GM19468 (cell line): Measurements from ENCODE around the gene VPS13D.

Experiments used
- ATAC-seq: cut with Tn5 transposase; IDR thresholded peaks from one replicate; pipeline ENCODE4 v1.9.1; 2021; ENCODE audit warnings: mild to moderate bottlenecking, moderate library complexity, moderate number of reproducible peaks; ENCODE audit not compliant: unreplicated experiment; ENCODE audit errors: extremely low read depth

Gene VPS13D

DNA sequence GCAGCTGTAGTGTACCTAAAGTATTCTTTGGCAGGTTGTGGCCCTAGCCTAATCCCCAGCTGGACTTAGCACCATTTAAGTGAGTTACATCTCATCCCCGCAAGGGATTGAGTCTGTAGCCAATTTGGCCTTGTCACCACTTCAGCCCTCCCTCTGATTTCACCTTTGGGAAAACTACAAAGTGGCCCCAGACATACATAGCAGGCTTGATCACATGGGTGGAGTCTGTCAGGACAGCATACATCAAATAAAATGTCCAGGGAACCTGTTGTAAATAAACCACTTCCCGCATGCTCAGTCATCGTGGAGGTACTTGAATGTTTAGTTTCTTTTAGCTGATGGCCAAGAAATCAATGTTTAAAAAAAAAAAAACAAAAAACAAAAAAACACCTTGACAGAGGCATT lies 245.7 kb downstream of the VPS13D start:
- no peak for ATAC-seq

DNA sequence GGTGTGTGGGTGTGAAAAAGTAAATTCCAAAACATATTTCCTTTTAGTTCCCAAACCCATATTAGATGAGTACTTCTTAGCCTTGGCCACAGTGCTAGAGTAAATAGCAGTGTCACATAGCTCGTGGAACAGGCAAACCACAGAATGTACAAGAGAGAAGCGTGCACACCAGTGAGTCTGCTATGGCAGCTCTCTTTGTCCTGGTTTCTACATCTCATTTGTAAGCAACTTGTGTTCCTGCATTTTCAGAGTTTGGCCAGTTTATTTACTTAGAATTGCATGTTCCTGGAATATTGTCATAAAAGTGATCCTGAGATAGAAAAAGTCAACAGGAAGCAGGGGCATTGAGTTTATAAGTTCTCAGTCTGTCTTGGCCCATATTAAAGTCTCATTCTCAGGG lies 246.1 kb downstream of the VPS13D start:
- ATAC-seq = no peak

DNA sequence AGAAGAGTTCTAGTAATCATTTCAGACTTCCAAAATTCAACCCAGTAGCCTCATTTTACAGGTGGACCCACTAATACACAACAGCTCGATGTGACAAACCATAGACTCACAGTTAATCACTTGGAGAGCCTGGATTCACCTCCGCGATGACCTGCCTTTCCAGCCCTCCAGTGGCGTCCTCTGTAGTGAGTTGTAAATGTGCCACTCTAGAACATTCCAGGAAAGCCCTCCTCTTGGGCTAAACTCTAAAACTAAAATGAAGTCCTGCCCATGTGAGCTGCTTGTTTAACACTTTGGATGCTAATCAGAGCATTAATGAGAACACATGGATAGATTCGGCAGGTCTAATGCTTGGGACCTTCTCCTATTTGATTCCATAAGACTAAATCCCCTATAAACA lies 247.5 kb downstream of the VPS13D start:
- no peak for ATAC-seq

DNA sequence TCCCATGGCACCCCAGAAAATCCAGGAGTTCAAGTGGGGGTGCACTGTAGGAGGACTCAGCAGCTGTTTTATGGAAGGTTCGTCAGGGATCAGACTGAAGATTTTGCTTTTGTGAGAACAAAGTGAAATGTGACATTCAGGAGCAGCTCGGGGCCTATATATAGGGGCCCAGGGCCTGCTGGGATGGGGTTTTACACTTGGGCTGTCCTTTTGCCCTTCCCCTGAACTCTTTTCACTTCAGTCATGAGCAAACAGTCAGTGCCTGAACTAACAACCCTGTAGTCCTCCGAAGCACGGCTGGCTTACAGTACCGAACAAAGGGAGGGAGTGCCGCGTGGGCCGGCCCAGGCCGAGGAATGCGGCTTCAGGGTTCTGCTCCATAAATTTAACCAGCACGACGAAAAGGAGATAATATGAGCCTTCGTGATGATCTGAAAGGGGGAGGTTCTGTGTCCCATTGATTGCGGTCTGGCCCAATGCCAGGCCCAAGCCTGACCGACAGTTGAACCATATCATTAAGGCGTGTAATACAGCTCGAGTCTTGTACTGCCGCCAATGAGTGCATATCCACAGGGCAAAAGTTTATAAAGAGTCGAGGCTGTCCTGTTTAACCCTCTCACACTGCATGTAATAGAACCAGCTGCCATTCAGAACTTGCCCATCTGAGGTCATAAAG lies 248.2 kb downstream of the VPS13D start:
- no peak for ATAC-seq

DNA sequence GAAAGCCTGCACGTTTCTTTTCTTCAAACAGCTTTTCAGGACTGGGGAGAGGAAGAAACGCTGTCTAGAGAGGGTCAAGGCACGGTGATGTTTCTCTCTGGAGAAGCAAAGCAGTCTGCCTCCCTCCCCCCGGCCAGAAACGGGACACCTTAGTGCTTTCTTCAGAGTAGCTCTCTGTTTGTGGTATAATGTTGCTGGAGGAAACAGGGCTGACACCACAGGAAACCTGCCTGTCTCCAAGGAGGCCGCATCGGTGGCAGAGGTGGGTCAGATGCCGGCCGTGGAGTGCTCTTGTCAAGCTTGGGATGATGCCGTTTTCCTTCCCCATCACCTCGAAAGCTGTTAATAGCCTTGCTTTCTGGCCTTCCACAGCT lies 248.8 kb downstream of the VPS13D start:
- ATAC-seq = no peak

DNA sequence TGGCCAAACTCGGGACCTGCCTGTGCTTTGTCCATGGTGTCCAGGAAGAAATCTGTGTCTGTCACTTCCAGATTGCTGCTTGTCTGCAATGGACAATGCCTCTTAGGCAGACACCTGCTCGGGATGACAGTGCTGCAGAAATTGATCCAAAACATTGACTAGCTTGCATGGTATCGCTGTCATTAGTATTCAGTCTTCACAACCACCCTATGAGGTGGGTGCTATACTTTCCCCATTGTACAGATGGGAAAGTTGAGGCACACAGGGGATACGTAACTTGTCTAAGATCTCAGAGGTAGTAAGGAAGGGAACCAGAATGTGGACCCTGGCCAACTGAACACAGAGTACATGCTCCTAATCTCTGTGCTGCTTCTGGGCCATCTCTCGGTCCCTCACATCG lies 249.5 kb downstream of the VPS13D start:
- ATAC-seq = no peak

DNA sequence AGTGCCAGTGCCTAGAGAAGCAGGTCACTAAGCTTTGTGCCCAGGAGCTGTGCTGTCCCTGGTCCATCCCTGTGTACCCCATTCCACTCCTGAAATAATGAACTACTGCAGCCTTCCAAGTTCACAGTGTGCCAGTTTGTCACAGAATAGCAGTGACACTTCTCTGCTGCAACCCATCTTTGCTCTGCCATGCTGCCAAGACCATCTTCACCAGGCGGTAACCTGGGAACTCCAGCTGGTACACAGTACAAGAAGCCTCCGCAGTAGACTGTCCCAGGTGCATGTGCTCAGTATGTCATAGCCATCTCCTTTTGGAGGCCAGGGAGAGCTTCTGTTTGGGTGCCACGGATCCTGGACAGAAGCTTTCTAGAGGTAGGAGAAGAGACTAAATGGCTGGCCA lies 250.2 kb downstream of the VPS13D start:
- ATAC-seq = no peak

DNA sequence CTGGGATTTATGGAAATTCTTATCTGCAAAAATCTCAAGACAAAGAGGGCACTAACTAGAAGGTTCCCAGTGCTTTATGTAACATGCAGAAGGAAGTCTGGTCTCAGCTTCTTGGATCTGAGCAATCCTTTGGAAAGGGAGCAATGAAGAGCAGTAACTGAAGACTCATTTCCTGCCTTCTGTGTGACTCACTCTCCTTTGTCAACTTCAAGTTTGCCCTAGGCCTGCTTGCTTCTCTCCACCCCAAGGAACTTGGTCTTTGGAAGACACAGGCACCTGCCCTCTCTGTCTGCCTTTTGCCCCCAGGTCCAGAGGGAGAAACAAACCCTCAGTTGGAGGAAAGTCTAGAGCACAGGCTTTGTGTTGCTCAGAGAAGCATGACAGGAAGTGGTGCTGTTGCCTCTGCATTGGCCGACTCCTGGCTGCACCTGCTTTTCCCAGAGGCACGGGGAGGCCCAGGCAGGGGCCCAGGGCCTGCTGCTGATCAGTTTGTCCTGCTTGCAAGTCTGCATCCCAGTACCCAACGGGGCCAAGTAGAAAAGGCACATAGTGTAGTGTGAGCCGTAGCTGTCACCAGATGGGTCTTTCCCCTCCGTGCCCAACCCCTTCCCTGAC lies 251.0 kb downstream of the VPS13D start:
- no peak for ATAC-seq

DNA sequence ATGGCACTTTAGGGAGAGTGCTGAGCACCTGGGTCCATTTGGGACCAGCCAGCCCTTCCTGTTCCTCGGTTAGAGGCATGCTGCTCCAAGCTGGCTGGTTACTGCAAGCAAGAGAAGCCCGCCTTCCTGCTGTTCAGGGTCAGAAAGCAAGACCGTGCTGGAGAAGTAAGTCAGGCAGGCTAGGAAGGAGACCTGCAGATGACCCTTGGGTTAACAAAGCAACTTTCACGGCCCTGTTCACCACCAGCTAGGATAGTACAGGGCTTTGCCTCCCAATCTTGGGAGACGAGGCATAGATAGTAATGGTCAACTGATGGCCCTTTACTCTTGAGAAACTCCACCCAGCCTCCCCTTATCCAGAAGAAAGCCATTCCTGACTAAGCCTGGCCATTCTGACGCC lies 252.1 kb downstream of the VPS13D start:
- no peak for ATAC-seq

DNA sequence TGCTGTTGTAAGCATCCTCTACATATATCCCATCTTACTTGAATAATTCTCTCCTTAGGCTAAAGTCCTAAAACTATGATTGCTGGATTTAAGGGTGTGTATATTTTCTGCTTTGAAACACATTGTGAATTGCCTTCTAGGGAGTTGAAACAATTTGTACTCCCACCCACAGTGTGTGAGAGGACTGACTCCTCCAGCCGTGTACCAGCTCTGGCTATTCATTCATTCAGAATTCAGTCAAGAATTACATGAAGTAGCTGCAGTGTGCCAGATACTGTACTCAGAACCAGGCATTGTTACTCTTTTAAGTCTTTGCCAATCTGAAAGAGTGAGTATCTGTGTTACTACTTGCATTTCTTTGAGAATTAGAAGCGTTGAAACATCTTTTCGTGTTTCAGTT lies 253.2 kb downstream of the VPS13D start:
- ATAC-seq = no peak

DNA sequence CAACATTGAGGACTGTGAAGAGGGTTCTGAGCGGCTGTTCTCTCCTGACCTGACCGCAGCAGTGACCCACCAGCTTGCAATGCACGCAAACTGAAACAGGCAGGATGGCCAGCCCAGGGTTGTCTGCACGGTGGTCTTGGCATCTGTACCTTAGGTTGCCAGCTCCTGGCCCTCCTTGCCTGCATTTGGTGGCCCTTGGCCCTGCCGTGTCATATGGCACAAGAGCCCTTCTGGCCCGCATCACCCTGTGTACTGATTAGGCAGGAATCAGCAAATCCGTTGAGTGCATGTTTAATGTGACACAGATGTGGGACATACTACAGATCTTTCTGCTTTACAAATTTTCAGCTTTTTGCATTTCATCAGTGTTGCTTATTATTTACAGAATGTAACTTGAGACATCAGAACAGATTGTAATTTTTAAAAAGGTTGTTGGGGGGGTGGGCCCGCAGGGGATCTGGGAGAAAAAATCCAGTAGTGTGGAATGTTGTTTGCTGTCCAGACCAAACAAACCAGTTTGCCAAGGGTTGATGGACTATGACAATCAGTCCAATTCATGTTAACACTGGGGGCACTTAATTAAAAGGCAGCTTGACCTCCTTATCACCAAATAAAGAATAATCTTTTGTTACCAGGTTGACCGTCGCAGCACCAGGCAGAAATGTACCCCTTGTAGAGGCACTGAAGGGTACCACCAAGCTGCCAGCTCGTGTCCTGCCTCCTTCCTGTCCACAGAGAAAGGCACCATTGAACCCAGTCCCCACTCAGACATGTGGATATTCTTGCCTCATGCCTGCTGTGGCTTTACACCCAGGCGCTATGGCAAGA lies 255.6 kb downstream of the VPS13D start:
- ATAC-seq = no peak

DNA sequence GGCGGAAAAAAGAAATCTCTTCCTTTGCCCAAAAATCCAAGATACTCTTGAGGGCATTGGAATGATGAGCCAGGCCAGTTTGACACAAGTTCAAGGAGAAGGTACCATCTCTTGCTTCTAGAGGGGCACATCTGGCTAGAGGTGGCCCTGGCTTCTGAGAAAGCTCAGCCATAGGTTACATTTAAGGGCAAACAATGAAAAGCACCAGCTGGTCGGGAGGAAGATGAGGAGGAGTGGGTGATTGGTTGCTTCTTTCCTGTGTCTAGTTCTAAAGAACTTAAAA lies 256.2 kb downstream of the VPS13D start:
- no peak for ATAC-seq

DNA sequence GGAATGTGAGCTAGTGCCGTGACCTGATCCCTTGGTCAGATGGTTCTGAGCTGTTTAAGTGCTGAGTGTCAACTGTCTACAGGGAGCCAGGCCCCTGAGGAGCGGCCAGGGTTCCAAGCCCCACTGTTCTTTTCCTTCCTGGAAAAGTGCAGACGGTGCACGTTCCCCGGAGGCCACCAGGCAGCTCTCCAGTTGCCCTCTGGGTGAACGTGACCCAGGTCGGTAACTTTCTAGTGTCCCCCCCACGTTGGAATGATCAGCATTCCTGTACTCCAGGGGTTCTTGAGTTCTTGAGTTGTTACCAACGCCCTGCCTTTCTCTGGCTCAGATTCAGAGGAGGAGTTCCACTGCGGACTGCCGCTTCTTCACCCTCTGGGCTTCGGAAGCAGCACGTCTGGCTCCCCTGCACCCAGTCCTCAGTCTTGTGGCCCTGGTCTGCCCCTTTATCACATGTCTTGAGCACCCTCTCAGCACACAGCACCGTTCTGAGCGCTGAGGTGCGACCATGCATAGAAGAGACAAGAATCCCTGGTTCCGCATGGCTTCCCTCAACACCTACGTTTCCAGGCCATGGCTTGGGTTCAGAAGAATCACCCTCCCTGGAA lies 256.7 kb downstream of the VPS13D start:
- ATAC-seq = no peak

DNA sequence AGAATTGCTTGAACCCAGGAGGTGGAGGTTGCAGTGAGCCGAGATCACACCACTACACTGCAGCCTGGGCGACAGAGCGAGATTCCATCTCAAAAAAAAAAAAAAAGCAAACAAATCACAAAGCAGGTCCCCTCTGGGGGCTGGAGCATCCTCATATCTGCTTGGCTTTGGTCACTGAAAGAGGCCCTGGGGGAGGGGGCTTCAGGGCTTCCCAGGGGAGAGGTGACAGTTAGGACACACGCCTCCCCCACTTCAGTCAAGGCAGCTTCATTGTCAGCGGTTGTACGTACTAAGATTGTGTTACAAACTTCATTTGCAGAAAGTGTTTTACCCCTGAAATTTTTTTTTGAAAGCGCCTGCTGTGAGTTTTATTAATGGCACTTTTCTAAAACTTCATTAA lies 257.7 kb downstream of the VPS13D start:
- no peak for ATAC-seq

DNA sequence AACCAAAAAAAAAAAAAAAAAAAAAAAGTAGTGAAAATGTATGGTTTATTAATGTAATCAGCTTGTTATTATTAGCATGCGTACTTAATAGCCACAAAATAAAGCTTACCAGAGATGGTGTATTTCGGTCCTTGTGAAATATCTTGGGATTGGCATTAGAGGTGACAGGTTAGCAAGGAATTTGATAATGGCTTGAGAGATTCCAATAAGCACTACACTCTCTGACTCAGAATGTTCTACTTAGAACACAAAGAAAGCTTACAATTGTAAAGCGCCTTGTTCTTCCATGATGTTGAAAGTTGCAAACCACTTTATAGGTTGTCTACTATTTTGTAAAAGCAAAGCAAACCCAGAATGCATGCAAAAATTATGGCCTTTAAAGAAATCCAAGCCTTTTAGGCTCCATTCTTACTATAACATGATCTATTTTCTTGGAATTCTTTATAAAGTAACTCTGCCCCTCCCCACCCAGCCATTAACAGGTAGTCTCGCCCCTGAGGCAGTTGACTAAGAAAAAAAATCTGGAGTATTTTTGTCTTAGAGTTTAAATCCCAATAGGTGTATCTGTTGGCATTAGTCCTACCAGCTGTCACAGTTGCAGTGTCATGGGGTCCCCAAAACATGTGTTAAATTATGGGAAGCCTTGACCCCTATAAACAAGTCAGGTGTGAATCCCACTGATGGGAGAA lies 259.0 kb downstream of the VPS13D start:
- ATAC-seq = no peak

DNA sequence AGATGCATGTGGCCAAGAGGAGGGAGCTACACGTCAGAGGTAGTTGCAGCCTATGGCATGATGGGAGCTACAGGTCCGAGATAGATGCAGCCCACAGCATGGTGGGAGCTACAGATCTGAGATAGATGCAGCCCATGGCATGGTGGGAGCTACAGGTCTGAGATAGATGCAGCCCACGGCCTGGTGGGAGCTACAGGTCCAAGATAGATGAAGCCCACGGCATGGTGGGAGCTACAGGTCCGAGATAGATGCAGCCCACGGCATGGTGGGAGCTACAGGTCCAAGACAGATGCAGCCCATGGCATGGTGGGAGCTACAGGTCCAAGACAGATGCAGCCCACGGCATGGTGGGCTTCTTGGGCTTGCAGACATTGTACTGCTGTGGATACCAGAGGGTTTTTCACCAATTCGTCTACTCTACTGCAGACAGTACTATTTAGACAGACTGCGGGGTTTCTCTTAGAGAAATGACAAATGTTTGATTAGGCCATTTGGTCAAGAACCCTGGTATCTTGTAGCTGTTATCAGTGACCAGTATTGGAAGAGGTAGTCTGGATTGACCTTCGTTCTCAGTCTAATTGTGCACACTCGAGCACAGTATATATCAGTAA lies 260.8 kb downstream of the VPS13D start:
- ATAC-seq = no peak

DNA sequence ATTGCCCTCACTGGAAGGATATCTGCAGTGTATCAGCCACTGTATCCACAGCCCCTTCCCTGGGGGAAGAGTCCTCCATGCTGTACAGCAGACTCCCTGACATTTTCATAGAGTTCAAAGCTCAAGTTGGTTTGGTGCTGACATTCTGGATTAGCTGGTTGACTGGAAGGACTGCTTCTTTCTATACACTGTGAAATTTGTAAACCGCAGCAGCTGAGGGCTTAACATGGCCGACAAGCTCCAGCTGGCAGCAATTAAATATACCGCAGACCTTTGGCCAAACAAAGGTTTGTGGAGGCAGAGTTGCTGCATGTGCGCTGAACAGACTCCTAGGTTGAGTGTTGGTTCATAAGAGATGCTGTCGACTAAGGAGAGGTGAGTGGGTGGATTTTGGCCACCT lies 261.8 kb downstream of the VPS13D start:
- ATAC-seq = no peak

DNA sequence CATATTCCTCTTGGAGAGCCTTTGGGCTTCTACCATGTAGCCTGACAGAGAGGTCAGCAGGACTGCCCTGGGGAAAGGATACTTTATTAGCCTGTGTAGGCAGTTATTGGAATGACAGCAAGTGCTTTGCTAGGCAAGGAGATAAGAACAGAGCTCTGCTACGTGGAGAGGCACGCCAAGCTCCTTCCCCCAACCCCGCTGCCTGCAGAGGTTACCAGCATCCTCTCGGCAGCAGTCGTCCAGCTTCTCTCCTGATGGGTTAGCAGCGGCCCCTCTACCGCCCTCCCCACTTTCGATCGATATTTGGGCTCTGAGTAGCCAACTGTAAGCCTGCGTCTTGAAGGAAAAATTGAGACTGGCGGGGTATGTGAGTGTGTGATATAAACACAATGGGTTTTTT lies 265.9 kb downstream of the VPS13D start:
- ATAC-seq = no peak

DNA sequence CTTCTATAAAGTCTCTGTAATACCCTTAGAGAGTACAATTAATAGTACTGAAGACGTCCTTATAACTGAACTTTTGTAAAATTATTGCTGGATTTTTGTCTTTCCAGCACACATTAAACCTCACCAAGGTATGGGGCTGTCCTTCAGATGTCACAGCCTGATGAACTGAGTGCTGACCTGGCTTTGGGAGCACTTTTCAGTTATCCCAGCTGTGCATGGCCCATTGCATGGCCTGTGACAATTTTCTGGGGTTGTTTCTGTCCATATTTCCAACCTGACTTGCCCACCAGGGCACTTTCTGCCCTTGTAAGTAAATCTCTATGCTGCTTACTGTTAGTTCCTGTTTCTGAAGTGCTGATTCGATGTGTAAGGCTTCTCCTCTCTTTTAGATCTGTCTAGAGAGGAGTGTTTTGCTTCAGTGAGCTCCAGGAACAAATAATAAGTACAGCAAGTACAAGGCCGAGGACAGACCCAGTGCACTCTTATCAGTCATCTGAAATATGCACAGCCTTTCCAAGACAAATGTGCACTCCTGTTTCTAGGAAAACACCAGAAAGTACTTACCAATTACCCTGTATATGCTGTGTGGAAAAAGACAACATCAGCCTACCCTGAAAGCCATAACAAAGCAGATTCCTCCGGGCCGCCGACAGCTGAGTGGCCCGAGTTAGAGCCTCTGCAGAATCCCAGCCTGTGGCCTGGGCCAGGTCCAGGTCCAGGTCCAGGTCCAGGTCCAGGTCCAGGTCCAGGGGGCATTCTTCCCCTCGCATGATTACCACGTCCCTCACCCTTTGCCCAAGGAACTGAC lies 266.5 kb downstream of the VPS13D start:
- no peak for ATAC-seq
